Peyer's patch (tissue), 4 donors: ENCODE data around the gene FRMPD4. TPM values are rescaled to one million over a fixed set of nuclear protein-coding genes. Genes with fewer than 3 reads are reported as not detected.

Experiments used
- DNase-seq, 3 donors: peaks; one replicate each; pipeline ENCODE4 v3.0.0-alpha.2; 2017 to 2019
- H3K27ac ChIP-seq, 4 donors: fragments of 200-600 bp; sonication (generic); one replicate each; pipeline ENCODE4 v1.5.1; 2016 to 2019
- H3K27me3 ChIP-seq, 2 donors: fragments of 200-600 bp; sonication (generic); one replicate each; pipeline ENCODE4 v1.5.1; 2019
- H3K36me3 ChIP-seq, 3 donors: fragments of 200-600 bp; sonication (generic); one replicate each; pipeline ENCODE4 v1.5.1; 2016 to 2019
- H3K4me1 ChIP-seq, 4 donors: fragments of 200-600 bp; sonication (generic); one replicate each; pipeline ENCODE4 v1.5.1; 2016 to 2019
- H3K4me3 ChIP-seq, 4 donors: fragments of 200-600 bp; sonication (generic); 1 replicate in 3 of 4; 2 replicates in 1 of 4; pipeline ENCODE4 v1.5.1; 2016 to 2019; ENCODE audit warnings: mild to moderate bottlenecking in 1 of 4
- H3K9me3 ChIP-seq, 4 donors: fragments of 200-600 bp; sonication (generic); one replicate each; pipeline ENCODE4 v1.5.1; 2016 to 2019; ENCODE audit warnings: mild to moderate bottlenecking in 1 of 4
- CTCF ChIP-seq, 6 experiments: fragments of 450-650 bp in 4 of 6; fragments of 200-600 bp in 2 of 6; sonication (generic) in 1 of 6; IDR thresholded peaks; one replicate each; pipeline ENCODE4 v1.5.1; 2017 to 2019; ENCODE audit warnings: antibody characterized with exemption in 6 of 6, mild to moderate bottlenecking in 3 of 6, moderate library complexity in 1 of 6
- POLR2A ChIP-seq, 2 donors: fragments of 450-650 bp; IDR thresholded peaks; one replicate each; pipeline ENCODE4 v1.5.1; 2017; ENCODE audit warnings: antibody characterized with exemption in 2 of 2, mild to moderate bottlenecking in 2 of 2, moderate library complexity in 2 of 2
- total RNA-seq, 4 donors: library from RNA; depleted of rRNA; stranded (reverse); fragments of >200 nt; gene quantifications; one replicate each; pipeline ENCODE4 v1.1.0, GENCODE V29; 2016

The FRMPD4 gene
- total RNA-seq, 4 donors from 2014 or later = 0.19 TPM; not detected in 3

GRCh38 chrX:12548746-12549145, 410.5 kb downstream of the FRMPD4 start:
- no peak for DNase-seq
- Histone ChIP-seq H3K27me3 (no peaks in the 10 kb centered on the region), H3K27ac (no peak overlapping the region), H3K9me3 (no peaks in the 10 kb centered on the region), H3K36me3 (no peaks in the 10 kb centered on the region), H3K4me3 (no peak overlapping the region), H3K4me1 (no peaks in the 10 kb centered on the region)
- TF ChIP-seq POLR2A (IDR thresholded peaks at IDR 0.05) (no peak), CTCF (IDR thresholded peaks at IDR 0.05) (no peak)

GRCh38 chrX:12554206-12554605, 415.9 kb downstream of the FRMPD4 start:
- no peak overlapping the region for H3K27ac ChIP-seq
- TF ChIP-seq POLR2A (IDR thresholded peaks at IDR 0.05) (no peak), CTCF (IDR thresholded peaks at IDR 0.05) (no peak)
- no peaks in the 10 kb centered on the region for H3K9me3 ChIP-seq

GRCh38 chrX:12563121-12563520, 424.8 kb downstream of the FRMPD4 start:
- no peaks in the 10 kb centered on the region for H3K4me1 ChIP-seq
- no peak for DNase-seq
- no peak overlapping the region for H3K4me3 ChIP-seq
- H3K9me3 ChIP-seq = no peaks in the 10 kb centered on the region
- H3K36me3 ChIP-seq = no peaks in the 10 kb centered on the region
- no peak overlapping the region for H3K27ac ChIP-seq
- no peaks in the 10 kb centered on the region for H3K27me3 ChIP-seq
- TF ChIP-seq POLR2A (IDR thresholded peaks at IDR 0.05) = no peak
- no peak for TF ChIP-seq CTCF (IDR thresholded peaks at IDR 0.05)

More at GRCh38 chrX:12554206-12554605, 415.9 kb downstream of the FRMPD4 start:
- Histone ChIP-seq H3K4me1 (no peaks in the 10 kb centered on the region), H3K27me3 (no peaks in the 10 kb centered on the region), H3K4me3 (no peak overlapping the region), H3K36me3 (no peaks in the 10 kb centered on the region)
- DNase-seq = no peak

- H3K27ac ChIP-seq = no peak overlapping the region
- TF ChIP-seq CTCF (IDR thresholded peaks at IDR 0.05) = no peak
- TF ChIP-seq POLR2A (IDR thresholded peaks at IDR 0.05) = no peak
- no peak for DNase-seq
Observed at GRCh38 chrX:12564221-12564620, 425.9 kb downstream of the FRMPD4 start.

GRCh38 chrX:12567857-12568256, 429.6 kb downstream of the FRMPD4 start:
- peak in 3 of 6 experiments; percentile 21 to 40 (median 29) for TF ChIP-seq CTCF (IDR thresholded peaks at IDR 0.05)
- TF ChIP-seq POLR2A (IDR thresholded peaks at IDR 0.05) = no peak
- H3K4me3 ChIP-seq = no peak overlapping the region
- H3K9me3 ChIP-seq = no peaks in the 10 kb centered on the region
- H3K4me1 ChIP-seq = no peaks in the 10 kb centered on the region
- H3K27ac ChIP-seq = no peak overlapping the region
- no peaks in the 10 kb centered on the region for H3K36me3 ChIP-seq
- DNase-seq = no peak
- no peaks in the 10 kb centered on the region for H3K27me3 ChIP-seq

More at GRCh38 chrX:12564221-12564620, 425.9 kb downstream of the FRMPD4 start:
- no peak overlapping the region for H3K4me3 ChIP-seq
- no peaks in the 10 kb centered on the region for H3K27me3 ChIP-seq
- H3K9me3 ChIP-seq = no peaks in the 10 kb centered on the region
- H3K4me1 ChIP-seq = no peaks in the 10 kb centered on the region
- no peaks in the 10 kb centered on the region for H3K36me3 ChIP-seq
